GM06990 (cell line): ENCODE results near the gene NECAB2.

Source experiments
- DNase-seq: peaks from one replicate; pipeline ENCODE4 v3.0.0-alpha.2; 2011; ENCODE audit not compliant: insufficient read length; ENCODE audit errors: extremely low read depth
- H3K27me3 ChIP-seq: replicated peaks from 2 replicates; pipeline ENCODE4 v1.6.0; 2011; ENCODE audit warnings: low read length; ENCODE audit not compliant: control insufficient read depth, insufficient read depth
- H3K36me3 ChIP-seq: 2 replicates; pipeline ENCODE4 v1.5.1; 2011; ENCODE audit warnings: low read length; ENCODE audit not compliant: control insufficient read depth, insufficient read depth
- H3K4me3 ChIP-seq: replicated peaks from 2 replicates; pipeline ENCODE4 v1.5.1; 2011; ENCODE audit warnings: low read depth, mild to moderate bottlenecking, control low read depth, low read length
- TF ChIP-seq, protein P1 (sequence below): IDR thresholded peaks from 2 replicates; pipeline ENCODE4 v1.5.1; 2011; ENCODE audit warnings: low read length, control low read depth, mild to moderate bottlenecking, inconsistent platforms; ENCODE audit not compliant: insufficient read depth, poor library complexity, severe bottlenecking

Gene NECAB2

DNA sequence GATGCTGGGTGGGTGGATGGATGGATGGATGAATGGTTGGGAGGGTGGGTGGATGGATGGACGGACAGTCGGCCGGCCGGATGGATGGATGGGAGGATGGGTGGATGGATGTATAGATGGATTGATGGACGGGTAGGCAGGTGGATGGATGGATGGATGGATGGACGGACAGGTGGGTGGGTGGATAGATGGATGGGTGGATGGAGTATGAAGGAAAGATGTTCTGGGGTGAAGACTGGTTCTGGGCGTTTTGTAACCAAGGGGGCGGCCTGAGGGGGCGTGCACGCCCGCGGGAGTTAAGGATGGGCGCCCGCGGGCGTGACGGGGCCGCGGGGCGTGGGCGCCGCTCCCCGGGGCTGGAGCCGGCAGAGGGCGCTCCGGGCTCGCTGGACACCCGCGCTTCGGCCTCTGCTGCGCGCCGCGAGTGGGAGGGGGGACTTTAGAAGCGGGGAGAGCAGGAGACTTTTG, at the start of gene NECAB2:
Gene NECAB2 (plus strand): TSS at position 407 of the 468 bp plus-strand sequence. CDS start 405 bp downstream, outside the sequence.
- Histone ChIP-seq H3K4me3 (no peak within 1 kb of the TSS), H3K36me3 (no peaks in the 10 kb centered on the region), H3K27me3 (no peaks in the 10 kb centered on the region)
- TF ChIP-seq, protein P1, sequence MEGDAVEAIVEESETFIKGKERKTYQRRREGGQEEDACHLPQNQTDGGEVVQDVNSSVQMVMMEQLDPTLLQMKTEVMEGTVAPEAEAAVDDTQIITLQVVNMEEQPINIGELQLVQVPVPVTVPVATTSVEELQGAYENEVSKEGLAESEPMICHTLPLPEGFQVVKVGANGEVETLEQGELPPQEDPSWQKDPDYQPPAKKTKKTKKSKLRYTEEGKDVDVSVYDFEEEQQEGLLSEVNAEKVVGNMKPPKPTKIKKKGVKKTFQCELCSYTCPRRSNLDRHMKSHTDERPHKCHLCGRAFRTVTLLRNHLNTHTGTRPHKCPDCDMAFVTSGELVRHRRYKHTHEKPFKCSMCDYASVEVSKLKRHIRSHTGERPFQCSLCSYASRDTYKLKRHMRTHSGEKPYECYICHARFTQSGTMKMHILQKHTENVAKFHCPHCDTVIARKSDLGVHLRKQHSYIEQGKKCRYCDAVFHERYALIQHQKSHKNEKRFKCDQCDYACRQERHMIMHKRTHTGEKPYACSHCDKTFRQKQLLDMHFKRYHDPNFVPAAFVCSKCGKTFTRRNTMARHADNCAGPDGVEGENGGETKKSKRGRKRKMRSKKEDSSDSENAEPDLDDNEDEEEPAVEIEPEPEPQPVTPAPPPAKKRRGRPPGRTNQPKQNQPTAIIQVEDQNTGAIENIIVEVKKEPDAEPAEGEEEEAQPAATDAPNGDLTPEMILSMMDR: peak; percentile 39
- DNase-seq: peak; percentile 37

DNA sequence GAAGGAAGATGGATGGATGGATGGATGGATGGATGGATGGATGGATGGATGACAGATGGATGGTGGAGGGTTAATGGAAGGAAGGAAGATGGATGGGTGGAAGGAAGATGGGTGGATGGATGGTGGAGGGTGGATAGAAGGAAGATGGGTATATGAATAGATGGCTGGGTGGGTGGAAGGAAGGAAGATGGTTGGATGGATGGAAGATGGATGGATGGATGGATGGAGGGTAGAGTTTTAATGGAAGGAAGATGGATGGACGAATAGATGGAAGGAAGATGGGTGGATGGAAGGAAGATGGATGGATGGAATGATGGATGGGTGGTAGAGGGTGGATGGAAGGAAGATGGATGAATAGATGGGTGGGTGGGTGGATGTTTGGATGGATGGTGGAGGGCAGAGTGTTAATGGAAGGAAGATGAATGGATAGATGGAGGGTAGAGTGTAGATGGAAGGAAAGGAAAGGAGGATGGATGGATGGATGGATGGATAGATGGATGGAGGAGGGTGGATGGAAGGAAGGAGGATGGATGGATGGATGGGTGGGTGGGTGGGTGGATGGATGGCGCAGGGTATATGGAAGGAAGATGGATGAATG, 47.1 kb upstream of the NECAB2 start:
- no peak for DNase-seq
- Histone ChIP-seq H3K36me3 (peaks cover 14% of the 10 kb centered on the region), H3K4me3 (no peak overlapping the region), H3K27me3 (no peaks in the 10 kb centered on the region)
- TF ChIP-seq, protein P1: no peak

DNA sequence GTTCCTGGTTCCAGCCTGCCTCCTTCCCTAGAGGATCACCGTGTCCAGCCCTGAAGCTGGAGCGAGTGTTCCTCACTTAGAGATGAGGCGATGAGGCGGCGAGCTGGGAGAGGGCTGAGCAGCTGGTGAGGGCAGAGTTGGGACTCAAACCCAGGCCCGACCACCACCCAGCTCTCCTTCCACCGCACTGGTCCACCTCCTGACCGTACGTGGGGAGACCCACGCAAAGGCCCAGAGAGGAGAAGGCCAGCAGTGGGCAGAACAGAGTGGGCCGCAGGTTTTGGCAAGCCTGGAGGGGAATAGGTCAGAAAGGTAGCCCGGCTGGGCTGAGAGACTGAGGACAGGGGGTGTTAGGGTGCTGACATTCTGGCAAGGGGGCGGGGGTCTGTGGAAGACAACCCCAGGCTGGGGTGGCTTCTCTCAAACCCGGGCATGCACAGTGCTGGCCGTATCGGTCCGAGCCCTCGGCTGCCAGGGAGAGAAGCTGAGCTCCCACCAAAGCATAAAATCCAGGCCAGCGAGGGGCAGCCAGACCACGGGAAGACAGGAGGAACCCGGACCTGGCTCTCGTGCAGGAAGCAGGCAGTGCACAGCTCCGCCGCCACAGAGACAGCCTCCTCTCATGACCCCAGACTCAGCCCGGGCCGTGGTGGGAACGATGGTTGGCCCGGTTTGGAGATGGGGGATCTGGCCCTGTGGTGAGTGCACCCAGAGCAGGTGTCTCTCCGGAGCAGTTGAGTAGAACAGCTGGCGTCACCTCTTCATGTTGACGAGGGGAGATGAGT, 44.3 kb upstream of the NECAB2 start:
- DNase-seq: no peak
- Histone ChIP-seq H3K36me3 (peaks cover 5% of the 10 kb centered on the region), H3K27me3 (no peaks in the 10 kb centered on the region), H3K4me3 (no peak overlapping the region)
- TF ChIP-seq, protein P1: no peak

DNA sequence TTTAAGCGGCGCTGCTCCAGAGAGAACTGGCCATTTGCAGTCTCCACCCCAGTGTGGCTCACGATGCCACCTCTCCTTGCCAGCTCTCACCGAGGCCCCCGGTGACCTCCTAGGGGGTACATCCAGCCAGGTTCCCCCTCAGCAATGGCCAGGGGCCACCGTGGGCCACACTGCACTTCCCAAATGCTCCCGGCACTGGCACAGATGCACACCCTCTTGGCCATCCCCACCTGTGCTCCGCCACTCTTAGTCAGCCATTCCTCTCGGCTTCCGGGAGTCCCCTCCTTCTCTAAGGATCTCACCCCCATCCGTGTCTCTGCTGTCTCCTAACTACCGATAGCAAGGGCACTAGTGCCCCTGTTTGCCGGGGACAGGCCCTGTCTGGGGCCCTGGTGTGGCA, 43.4 kb upstream of the NECAB2 start:
- no peaks in the 10 kb centered on the region for H3K27me3 ChIP-seq
- TF ChIP-seq, protein P1: no peak
- H3K4me3 ChIP-seq: no peak overlapping the region
- H3K36me3 ChIP-seq: no peaks in the 10 kb centered on the region; the same call in none of the 2 replicates
- DNase-seq: no peak

DNA sequence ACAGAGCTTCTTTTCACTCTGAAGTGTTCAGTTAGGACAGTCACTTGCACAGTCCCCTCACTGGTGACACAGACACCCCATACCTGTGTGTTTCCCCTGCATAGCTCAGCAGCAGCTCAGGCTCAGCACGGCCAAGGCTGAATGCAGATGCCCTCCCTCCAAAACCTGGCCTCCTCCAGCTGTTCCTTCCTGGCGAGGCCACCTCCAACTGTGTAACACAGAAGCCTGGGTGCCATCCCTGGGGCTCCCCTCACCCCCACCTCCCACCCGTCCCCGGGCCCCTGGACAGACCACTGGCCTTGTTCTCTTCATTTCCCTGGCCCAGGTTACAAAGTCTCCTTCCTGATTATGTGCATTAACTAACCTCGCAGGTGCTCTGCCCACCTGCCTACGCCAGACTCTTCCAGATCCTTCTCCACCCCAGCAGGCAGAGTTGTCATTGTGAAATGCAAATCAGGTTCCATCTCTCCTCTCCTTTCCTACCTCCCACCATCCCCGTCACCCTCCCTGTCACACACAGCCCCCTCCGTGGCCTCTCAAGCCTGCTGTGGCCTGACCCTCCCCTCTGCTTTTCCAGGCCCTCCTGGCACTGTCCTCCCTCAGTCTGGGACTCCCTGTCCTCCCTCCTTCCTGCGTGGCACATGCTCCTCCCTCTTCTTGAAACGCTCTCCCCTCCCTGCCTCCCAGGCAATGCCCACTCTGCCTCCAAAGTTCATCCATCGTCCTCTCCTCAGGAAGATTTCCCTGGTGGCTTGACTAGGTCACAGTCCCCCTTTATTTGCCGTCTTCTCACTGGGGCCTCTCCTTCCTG, 42.7 kb upstream of the NECAB2 start:
- no peaks in the 10 kb centered on the region; the same call in none of the 2 replicates for H3K36me3 ChIP-seq
- TF ChIP-seq, protein P1: no peak
- no peak for DNase-seq
- H3K4me3 ChIP-seq: no peak overlapping the region
- H3K27me3 ChIP-seq: no peaks in the 10 kb centered on the region
